NCI-H146 treated with DMSO at 0.1 percent for 48 hours (cell line): Measurements from ENCODE around the gene RANGRF.
"Not testable (repeated sequence)": the region's sequence is repeated elsewhere in the genome, so short reads cannot be mapped to it uniquely, and the experiment has no call there.

Source experiments
- DNase-seq: peaks from one replicate; lab custom pipeline; 2025; ENCODE audit not compliant: unreplicated experiment; lab: John Stamatoyannopoulos, UW

Gene RANGRF, protein sequence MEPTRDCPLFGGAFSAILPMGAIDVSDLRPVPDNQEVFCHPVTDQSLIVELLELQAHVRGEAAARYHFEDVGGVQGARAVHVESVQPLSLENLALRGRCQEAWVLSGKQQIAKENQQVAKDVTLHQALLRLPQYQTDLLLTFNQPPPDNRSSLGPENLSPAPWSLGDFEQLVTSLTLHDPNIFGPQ

GRCh38 chr17:8288336-8289102, at the start of gene RANGRF:
Gene RANGRF, plus strand, starts transcription at chr17:8288670. Its CDS starts 119 bp downstream, at chr17:8288789.
- DNase-seq: peak; percentile 82

- no peak for DNase-seq
Measured at GRCh38 chr17:8243827-8244226, 44.6 kb upstream of the RANGRF start.

DNA sequence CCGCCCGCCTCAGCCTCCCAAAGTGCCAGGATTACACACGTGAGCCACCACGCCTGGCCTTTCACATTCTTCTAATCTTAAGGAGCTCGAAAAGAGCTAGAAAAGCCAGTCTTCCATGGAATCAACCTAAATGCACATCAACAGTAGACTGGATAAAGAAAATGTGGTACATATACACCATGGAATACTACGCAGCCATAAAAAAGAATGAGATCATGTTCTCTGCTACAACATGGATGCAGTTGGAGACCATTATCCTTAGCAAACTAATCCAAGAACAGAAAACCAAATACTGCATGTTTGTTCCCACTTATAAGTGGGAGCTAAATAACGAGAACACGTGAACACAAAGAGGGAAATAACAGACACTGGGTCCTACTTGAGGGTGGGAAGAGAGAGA, 43.7 kb upstream of the RANGRF start:
- no peak for DNase-seq

- DNase-seq: peak; percentile 69
Measured at GRCh38 chr17:8248751-8249607, 39.5 kb upstream of the RANGRF start, which contains the start of gene PFAS. Gene PFAS, plus strand, starts transcription at chr17:8249289. Its CDS starts 4,649 bp downstream, at chr17:8253938.

- DNase-seq: no peak
Measured at GRCh38 chr17:8249621-8250500, 38.6 kb upstream of the RANGRF start.

- not testable (repeated sequence) for DNase-seq
Measured at GRCh38 chr17:8251411-8251810, 37.1 kb upstream of the RANGRF start.

GRCh38 chr17:8253801-8254200, 34.7 kb upstream of the RANGRF start:
- no peak for DNase-seq

DNA sequence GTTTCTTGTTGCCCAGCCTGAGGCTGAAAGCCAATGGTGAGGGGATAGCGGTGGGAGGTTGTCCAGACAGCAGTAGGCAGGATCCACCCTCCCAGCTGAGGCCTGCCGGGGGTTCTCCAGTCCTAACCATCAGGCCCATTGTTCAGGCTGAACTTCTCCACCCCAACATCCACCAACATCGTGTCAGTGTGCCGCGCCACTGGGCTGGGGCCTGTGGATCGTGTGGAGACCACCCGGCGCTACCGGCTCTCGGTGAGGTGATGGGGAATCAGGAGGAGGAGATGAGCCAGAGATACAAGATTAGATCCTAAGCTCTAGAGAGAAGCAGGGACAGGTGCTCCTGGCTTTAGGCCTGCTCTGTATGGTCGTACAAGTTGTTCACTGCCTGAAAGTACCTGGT, 33.6 kb upstream of the RANGRF start:
- no peak for DNase-seq

DNA sequence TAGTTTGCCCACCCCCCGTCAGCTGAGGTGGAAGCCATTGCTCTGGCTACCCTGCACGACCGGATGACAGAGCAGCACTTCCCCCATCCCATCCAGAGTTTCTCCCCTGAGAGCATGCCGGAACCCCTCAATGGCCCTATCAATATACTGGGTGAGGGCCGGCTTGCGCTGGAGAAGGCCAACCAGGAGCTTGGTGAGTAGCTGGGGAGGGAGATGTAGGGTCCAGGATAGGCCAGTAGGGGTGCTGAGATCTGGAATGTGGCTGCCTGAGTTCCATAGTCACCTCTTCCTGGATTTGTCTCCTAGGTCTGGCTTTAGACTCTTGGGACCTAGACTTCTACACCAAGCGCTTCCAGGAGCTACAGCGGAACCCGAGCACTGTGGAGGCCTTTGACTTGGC, 33.0 kb upstream of the RANGRF start:
- DNase-seq: no peak

GRCh38 chr17:8256291-8256690, 32.2 kb upstream of the RANGRF start:
- DNase-seq: no peak

DNA sequence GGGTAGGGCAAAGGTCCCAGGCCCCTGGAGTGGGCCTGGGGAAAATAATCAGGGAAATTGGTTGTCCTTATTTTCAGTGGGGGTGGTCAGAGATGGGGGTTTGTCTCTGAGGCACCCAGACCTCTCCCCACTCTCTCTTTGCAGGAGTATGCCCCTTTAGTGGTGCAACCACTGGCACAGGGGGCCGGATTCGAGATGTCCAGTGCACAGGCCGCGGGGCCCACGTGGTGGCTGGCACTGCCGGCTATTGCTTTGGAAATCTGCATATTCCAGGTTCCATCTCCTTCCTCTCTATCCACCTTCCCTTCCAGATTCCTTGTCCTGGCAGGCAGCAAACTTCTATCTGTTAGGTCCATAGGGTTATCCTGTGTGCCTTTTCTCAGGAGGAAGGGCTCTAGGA, 31.8 kb upstream of the RANGRF start:
- no peak for DNase-seq

GRCh38 chr17:8257801-8258200, 30.7 kb upstream of the RANGRF start:
- no peak for DNase-seq

GRCh38 chr17:8264320-8264719, 24.1 kb upstream of the RANGRF start:
- DNase-seq: no peak

DNA sequence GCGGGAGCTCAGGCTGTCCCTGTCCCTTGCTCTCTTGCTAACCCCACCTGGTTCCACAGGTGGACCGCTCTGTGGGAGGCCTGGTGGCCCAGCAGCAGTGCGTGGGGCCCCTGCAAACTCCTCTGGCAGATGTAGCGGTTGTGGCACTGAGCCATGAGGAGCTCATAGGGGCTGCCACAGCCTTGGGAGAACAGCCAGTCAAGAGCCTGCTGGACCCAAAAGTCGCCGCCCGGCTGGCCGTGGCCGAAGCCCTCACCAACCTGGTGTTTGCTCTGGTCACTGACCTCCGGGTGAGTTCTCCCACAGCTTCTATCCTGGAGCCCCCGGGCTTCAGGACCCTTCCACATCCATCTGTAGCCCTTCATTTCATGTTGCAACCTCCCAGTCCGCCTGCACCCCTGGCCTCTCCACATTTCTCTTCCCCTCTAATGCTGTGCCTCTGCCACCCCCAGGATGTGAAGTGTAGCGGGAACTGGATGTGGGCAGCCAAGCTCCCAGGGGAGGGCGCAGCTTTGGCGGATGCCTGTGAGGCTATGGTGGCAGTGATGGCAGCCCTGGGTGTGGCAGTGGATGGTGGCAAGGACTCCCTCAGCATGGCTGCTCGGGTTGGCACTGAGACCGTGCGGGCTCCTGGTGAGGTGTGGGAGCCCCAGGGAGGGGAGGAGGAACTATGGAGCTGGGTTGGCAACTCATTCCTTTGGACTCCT, 23.5 kb upstream of the RANGRF start:
- DNase-seq: no peak

DNA sequence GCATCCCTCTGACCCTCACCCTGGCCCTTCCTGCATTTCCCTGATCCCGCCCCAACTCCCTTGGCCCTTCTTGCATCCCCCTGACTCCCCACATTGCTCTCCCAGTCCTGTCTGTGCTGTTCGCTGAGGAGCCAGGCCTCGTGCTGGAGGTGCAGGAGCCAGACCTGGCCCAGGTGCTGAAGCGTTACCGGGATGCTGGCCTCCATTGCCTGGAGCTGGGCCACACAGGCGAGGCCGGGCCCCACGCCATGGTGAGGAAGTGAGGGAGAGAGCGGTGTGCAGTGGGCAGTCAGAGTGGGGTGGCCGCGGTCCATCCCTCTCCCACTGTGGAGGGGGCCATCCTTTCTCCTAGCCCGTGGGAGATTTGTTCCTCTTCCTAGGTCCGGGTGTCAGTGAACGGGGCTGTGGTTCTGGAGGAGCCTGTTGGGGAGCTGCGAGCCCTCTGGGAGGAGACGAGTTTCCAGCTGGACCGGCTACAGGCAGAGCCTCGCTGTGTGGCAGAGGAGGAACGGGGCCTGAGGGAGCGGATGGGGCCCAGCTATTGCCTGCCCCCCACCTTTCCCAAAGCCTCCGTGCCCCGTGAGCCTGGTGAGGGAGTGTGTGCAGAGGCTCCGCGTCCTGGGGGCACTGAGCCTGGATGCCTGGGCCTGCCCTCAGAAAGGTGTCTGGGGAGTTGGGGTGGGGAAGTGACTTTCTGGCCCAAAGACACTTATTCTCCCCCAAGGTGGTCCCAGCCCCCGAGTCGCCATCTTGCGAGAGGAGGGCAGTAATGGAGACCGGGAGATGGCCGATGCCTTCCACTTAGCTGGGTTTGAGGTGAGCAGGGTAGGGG, 21.6 kb upstream of the RANGRF start:
- no peak for DNase-seq

GRCh38 chr17:8267480-8268147, 20.9 kb upstream of the RANGRF start:
- DNase-seq: no peak

DNA sequence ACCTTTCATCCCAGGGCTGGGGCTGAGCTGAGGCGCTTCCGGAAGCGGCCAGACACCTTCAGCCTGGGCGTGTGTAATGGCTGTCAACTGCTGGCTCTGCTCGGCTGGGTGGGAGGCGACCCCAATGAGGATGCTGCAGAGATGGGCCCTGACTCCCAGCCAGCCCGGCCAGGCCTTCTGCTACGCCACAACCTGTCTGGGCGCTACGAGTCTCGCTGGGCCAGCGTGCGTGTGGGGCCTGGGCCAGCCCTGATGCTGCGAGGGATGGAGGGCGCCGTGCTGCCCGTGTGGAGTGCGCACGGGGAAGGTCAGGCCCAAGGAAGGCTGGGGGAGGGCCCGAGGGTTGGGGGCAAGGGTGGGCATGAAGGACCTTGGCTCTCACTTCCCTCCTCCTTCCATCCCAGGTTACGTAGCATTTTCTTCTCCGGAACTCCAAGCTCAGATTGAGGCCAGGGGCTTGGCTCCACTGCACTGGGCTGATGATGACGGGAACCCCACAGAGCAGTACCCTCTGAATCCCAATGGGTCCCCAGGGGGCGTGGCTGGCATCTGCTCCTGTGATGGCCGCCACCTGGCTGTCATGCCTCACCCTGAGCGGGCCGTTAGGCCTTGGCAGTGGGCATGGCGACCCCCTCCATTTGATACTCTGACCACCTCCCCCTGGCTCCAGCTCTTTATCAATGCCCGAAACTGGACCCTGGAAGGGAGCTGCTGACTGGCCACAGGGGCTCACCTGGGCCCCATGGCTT, 19.7 kb upstream of the RANGRF start:
- DNase-seq: no peak

GRCh38 chr17:8272421-8272820, 16.0 kb upstream of the RANGRF start:
- no peak for DNase-seq
